ENCODE results near the gene WDR31.

- TF ChIP-seq, protein P1, sequence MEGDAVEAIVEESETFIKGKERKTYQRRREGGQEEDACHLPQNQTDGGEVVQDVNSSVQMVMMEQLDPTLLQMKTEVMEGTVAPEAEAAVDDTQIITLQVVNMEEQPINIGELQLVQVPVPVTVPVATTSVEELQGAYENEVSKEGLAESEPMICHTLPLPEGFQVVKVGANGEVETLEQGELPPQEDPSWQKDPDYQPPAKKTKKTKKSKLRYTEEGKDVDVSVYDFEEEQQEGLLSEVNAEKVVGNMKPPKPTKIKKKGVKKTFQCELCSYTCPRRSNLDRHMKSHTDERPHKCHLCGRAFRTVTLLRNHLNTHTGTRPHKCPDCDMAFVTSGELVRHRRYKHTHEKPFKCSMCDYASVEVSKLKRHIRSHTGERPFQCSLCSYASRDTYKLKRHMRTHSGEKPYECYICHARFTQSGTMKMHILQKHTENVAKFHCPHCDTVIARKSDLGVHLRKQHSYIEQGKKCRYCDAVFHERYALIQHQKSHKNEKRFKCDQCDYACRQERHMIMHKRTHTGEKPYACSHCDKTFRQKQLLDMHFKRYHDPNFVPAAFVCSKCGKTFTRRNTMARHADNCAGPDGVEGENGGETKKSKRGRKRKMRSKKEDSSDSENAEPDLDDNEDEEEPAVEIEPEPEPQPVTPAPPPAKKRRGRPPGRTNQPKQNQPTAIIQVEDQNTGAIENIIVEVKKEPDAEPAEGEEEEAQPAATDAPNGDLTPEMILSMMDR (IDR thresholded peaks at IDR 0.05): no peak
- TF ChIP-seq POLR2A (IDR thresholded peaks at IDR 0.05): no peak
Observed at GRCh38 chr9:113373256-113373655, 33.2 kb upstream of the WDR31 start.

All from body of pancreas (tissue), 4 donors.